ENCODE measurements around the gene RASGRF2. TPM values are rescaled to one million over a fixed set of nuclear protein-coding genes. Genes with fewer than 3 reads are reported as not detected.

RASGRF2 gene
- total RNA-seq, 4 donors from 2014 or later, result 19.5 to 45.3 (median 34.6) TPM

GRCh38 chr5:80964491-80964890 lies 4.3 kb downstream of the RASGRF2 start:
- peak overlapping the region in 2 of 4 donors; percentile 49 to 86 for H3K27ac ChIP-seq
- peak overlapping the region in 1 of 4 donors; percentile 4 for H3K4me3 ChIP-seq
- no peaks in the 10 kb centered on the region for H3K9me3 ChIP-seq
- WGBS, 2 donors, result 33 to 45% methylated on average over 3 of the region's 3 CpGs
- peaks cover 0 to 25% (median 0%) of the 10 kb centered on the region in 4 donors for H3K4me1 ChIP-seq
- H3K27me3 ChIP-seq, result peaks cover 0 to 17% of the 10 kb centered on the region in 2 donors
- no peaks in the 10 kb centered on the region for H3K36me3 ChIP-seq
- DNase-seq (ENCODE audit: low spot score in 2 of 2), result no peak
- TF ChIP-seq EP300 (IDR thresholded peaks at IDR 0.05), result no peak
- no peak for TF ChIP-seq POLR2A (IDR thresholded peaks at IDR 0.05)
- no peak for TF ChIP-seq CTCF (IDR thresholded peaks at IDR 0.05)

- WGBS, 2 donors, result 78 to 80% methylated on average over 5 of the region's 5 CpGs
- no peaks in the 10 kb centered on the region for H3K36me3 ChIP-seq
- H3K4me3 ChIP-seq, result no peak overlapping the region
Observed at GRCh38 chr5:80964919-80965318, 4.8 kb downstream of the RASGRF2 start.

GRCh38 chr5:80967500-80968181 lies 7.5 kb downstream of the RASGRF2 start:
- TF ChIP-seq EP300 (IDR thresholded peaks at IDR 0.05), result peak in 1 of 2 donors; percentile 66
- no peak for TF ChIP-seq CTCF (IDR thresholded peaks at IDR 0.05)
- no peak for TF ChIP-seq POLR2A (IDR thresholded peaks at IDR 0.05)
- Histone ChIP-seq H3K27me3 (peaks cover 0 to 3% of the 10 kb centered on the region in 2 donors), H3K4me3 (no peak overlapping the region), H3K4me1 (peaks cover 0 to 13% (median 0%) of the 10 kb centered on the region in 4 donors), H3K9me3 (no peaks in the 10 kb centered on the region), H3K27ac (peak overlapping the region; percentile 40 to 68 (median 64)), H3K36me3 (no peaks in the 10 kb centered on the region)
- 42 to 45% methylated on average over 2 of the region's 2 CpGs for WGBS, 2 donors
- peak in 1 of 2 donors; percentile 65 for DNase-seq (ENCODE audit: low spot score in 2 of 2)

More at GRCh38 chr5:80964919-80965318, 4.8 kb downstream of the RASGRF2 start:
- no peaks in the 10 kb centered on the region for H3K9me3 ChIP-seq
- TF ChIP-seq CTCF (IDR thresholded peaks at IDR 0.05) (no peak), EP300 (IDR thresholded peaks at IDR 0.05) (no peak), POLR2A (IDR thresholded peaks at IDR 0.05) (no peak)
- H3K4me1 ChIP-seq, result peaks cover 0 to 25% (median 0%) of the 10 kb centered on the region in 4 donors
- H3K27me3 ChIP-seq, result peaks cover 0 to 13% of the 10 kb centered on the region in 2 donors
- DNase-seq (ENCODE audit: low spot score in 2 of 2), result no peak
- H3K27ac ChIP-seq, result peak overlapping the region in 2 of 4 donors; percentile 49 to 86

- H3K4me3 ChIP-seq, result no peak overlapping the region
- H3K27ac ChIP-seq, result no peak overlapping the region
- no peaks in the 10 kb centered on the region for H3K27me3 ChIP-seq
- DNase-seq (ENCODE audit: low spot score in 2 of 2), result no peak
- TF ChIP-seq CTCF (IDR thresholded peaks at IDR 0.05) (no peak), EP300 (IDR thresholded peaks at IDR 0.05) (no peak), POLR2A (IDR thresholded peaks at IDR 0.05) (no peak)
- 87 to 90% methylated on average over 4 of the region's 4 CpGs for WGBS, 2 donors
- H3K36me3 ChIP-seq, result no peaks in the 10 kb centered on the region
- H3K4me1 ChIP-seq, result peaks cover 0 to 13% (median 0%) of the 10 kb centered on the region in 4 donors
- no peaks in the 10 kb centered on the region for H3K9me3 ChIP-seq
Observed at GRCh38 chr5:80973027-80973426, 12.9 kb downstream of the RASGRF2 start.

GRCh38 chr5:80975065-80975464 lies 14.9 kb downstream of the RASGRF2 start:
- Histone ChIP-seq H3K9me3 (no peaks in the 10 kb centered on the region), H3K4me3 (no peak overlapping the region), H3K4me1 (peaks cover 0 to 23% (median 0%) of the 10 kb centered on the region in 4 donors), H3K36me3 (no peaks in the 10 kb centered on the region), H3K27me3 (no peaks in the 10 kb centered on the region), H3K27ac (peak overlapping the region in 3 of 4 donors; percentile 54 to 58 (median 55))
- TF ChIP-seq POLR2A (IDR thresholded peaks at IDR 0.05) (no peak), CTCF (IDR thresholded peaks at IDR 0.05) (no peak), EP300 (IDR thresholded peaks at IDR 0.05) (no peak)
- DNase-seq (ENCODE audit: low spot score in 2 of 2), result no peak
- WGBS, 2 donors, result 41 to 46% methylated on average over 5 of the region's 5 CpGs
